SKM-1 (cell line): ENCODE results near the gene IGFBP1.
"Not testable (repeated sequence)": the region's sequence is repeated elsewhere in the genome, so short reads cannot be mapped to it uniquely, and the experiment has no call there.

Experiments
- DNase-seq: peaks from one replicate; lab custom pipeline; 2025; ENCODE audit not compliant: unreplicated experiment; lab: John Stamatoyannopoulos, UW

IGFBP1 gene

DNA sequence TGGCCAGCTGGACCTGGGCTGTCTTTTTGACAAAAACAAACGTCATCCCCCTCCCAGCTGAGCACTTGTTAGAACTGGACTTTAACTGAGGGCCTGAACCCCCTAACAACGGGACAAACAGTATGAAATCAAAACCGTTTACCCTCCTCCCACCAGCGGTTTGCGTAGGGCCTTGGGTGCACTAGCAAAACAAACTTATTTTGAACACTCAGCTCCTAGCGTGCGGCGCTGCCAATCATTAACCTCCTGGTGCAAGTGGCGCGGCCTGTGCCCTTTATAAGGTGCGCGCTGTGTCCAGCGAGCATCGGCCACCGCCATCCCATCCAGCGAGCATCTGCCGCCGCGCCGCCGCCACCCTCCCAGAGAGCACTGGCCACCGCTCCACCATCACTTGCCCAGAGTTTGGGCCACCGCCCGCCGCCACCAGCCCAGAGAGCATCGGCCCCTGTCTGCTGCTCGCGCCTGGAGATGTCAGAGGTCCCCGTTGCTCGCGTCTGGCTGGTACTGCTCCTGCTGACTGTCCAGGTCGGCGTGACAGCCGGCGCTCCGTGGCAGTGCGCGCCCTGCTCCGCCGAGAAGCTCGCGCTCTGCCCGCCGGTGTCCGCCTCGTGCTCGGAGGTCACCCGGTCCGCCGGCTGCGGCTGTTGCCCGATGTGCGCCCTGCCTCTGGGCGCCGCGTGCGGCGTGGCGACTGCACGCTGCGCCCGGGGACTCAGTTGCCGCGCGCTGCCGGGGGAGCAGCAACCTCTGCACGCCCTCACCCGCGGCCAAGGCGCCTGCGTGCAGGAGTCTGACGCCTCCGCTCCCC lies at the start of gene IGFBP1:
Gene IGFBP1, plus strand, starts transcription at position 304 of the 808 bp plus-strand sequence. Its CDS starts 165 bp downstream, at position 469.
- DNase-seq = no peak

DNA sequence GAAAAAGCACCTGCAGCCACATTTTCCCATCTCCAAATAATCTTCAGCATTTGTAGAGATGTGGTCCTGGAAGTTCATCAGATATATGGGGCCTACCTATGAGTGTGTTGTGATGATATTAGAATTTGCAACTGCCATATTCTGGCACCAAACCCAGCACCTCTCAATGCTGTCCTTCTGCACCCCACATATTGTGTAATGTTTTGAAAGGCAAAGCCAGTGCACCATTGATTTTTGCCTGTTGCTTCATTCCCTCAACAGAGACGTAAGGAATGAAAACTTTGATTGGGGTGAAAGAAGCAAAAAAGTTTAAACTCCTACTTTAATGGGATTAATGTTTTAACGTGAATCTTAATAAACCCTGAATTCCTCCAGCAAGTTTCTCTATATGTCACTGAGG lies 49.4 kb upstream of the IGFBP1 start:
- DNase-seq = not testable (repeated sequence)

DNA sequence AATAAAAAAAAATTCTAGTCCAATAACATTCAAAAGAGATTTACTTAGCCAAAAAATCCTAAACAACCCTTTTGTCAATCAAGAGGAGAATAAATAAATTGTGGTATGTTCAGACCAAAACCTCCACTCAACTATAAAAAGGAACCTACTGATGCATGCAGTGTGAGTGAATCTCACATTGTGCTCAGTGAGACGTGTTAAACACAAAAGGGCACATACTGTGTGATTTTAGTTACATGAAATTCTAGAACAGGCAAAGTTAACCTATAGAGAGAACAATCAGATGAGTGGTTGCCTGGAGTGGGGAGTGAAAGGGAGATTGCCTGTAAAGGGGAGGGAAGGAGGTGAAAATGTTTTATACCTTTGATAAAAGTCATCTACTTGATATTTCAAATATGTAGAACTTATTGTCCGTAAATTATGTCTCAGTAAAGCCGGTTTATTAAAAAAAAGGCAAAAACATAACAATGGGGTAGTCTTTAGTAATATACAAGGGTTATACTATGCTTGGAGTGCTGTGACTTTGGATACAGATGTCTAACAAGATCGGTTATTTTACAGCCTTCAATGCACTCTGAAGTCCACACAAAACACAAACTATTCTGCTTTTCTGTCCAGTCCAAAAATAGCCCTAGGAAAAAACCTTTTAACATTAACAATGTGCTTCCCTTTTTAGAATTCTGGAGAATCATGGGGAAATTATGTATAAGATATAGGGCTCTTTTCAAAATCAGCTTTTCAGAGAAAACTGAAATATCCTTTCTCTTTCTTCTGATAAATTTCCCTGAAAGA lies 46.2 kb upstream of the IGFBP1 start:
- DNase-seq = not testable (repeated sequence)

DNA sequence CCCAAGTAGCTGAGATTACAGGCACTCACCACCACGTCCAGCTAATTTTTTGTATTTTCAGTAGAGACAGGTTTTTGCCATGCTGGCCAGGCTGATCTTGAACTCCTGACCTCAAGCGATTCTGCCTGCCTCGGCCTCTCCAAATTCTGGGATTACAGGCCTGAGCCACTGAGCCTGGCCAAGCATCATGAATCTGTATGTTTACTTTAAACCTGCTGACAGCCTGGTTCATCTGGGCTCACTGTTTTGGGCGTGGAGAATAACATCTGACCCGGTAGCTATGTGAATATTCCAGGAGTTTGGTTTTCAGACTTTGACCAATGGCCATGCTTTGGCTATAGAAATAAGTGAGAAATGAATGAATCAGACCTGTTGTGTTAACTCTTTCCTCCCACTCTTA lies 41.8 kb upstream of the IGFBP1 start:
- DNase-seq = not testable (repeated sequence)

DNA sequence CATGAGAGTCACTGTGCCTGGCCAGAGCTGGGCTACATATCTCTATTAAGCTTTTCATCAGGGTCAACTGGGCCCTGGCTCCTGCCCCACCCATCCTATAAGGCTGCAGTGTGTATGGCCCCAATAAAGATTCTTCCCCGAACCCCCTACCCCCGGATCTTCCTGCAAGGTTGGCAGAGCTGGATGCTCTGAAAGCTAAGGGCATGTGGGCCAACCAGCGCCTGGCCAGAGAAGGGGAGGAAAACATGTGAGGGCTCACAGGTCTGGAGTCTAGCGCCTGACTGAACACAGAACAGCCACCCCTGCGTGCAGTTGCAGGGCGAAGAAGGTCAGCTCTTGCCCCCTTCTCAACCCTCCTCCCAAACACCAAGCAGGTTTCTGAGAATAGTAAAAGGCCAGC lies 39.6 kb upstream of the IGFBP1 start:
- not testable (repeated sequence) for DNase-seq

DNA sequence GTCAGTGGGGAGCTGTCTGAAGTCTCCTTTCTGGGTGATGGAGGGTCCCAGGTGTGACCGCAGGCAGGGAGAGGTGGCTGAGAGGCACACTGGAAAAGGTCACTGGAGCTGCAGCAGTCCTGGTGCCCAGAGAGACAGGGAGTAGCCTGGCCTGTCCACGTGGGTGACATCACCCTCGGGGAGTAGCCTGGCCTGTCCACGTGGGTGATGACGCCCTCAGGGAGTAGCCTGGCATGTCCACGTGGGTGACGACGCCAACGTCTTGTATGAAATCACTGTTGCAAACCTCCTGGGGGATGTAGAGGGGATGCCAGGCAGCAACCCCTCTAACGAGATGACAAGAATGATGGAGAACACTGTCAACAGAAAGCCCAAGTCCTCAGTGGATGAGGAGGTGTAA lies 35.3 kb upstream of the IGFBP1 start:
- DNase-seq = not testable (repeated sequence)

DNA sequence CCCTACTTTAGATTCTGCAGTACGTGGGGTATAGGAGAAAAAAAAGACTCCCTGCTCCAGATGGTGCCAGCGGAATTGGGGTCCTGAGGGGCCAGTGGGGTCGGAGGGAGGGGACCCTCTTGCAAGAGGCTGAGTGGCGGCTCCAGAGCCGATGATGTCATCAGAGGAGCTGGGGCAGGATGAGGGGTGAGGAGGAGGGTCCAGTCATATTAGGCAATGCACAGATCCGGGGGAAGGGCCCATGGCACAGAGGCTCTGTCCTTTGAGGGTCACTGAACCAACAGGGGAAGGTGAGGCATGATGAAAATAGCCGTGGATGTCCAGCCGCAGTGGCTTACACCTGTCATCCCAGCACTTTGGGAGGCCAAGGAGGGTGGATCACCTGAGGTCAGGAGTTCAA lies 34.8 kb upstream of the IGFBP1 start:
- not testable (repeated sequence) for DNase-seq

DNA sequence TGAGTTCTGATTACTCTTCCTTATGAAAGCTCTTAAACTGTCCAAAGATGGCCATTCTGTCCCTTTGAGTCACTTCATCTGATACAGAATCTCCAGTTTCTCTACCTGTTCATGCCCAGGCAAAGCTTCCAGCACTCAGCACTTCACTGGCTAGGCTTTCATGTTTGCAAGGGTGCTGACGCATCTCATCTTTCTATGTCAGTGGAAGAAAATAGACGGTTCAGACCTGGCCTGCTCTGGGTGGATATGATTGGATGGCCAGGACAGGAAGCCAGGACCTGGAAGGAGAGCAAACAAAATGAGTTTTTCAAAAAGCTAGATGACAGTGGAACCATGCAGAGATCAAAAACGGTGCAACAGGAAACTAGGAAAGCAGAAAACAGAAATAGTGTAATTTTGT lies 32.6 kb upstream of the IGFBP1 start:
- DNase-seq = not testable (repeated sequence)

DNA sequence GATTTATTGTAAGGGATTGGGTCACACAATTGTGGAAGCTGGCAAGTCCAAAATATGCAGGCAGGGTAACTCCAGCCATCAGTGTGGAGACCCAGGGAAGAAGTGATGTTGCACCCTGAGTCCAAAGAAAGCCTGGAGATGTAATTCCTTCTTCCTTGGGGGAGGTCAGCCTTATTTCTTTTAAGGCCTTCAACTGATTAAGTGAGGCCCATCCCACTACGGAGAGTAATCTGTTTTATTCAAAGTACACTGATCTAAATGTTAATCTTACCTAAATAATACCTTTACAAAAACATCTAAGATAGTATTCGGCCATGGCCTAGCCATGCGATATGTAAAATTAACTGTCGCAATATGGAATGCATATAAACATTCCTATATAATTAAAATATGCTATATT lies 31.4 kb upstream of the IGFBP1 start:
- DNase-seq = not testable (repeated sequence)

DNA sequence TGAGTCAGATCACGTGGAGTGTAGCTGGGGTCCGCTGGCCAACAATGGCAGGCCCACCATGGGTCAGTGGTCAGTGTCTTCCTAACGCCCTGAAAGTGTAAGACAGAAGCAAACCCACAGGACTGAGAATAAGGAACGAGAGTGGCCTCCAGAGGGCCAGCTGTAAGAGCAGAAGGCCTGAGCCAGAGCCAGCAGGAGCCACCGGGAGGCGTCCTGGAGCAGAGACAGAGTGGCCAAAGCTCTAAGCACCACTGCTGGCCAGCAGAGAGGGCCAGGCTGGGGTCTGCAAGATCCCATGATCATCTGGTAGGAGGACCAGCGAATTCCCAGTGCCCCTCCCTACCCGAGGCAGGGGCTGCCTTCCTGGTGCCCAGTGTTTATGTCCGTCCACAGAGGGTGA lies 24.6 kb upstream of the IGFBP1 start:
- DNase-seq = no peak

DNA sequence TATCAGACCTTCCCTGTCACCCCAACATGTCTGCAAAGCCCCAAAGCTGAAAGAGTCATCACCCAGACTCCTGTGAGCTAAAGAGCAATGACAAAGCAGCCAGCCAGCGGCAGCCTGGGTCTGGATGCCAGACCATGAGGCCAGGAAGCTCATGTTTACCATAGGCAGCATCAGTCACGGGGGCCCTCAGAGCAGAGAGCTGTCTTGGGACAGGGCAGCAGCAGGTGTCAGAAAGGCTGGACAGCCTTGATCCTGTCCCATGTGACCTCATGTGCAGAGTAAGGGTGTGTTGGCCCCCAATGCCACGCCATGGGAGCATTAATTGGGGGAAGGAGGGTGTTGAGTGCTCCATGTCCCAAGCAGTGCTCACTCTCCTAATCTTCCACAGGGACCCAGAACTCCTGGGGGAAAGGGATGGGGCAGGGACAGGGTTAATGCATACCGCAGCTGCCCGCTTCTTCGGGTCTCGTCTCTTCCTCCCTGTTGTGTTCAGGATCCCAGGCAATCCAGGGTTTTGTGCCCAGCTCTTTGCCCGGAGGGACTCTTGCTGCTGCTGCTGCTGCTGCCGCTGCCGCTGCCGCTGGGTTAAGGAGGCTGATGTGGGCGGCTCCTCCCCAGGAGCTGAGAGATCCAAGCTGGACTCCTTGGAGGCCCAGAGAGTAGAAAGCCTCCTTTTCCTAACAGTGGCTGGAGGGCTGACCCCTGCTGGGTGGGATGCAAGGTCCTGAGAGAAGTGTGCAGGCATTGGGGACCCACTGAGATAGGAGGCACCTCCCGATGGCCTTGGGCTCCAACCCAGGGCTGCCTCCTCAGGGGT lies 22.5 kb upstream of the IGFBP1 start:
- DNase-seq = no peak

DNA sequence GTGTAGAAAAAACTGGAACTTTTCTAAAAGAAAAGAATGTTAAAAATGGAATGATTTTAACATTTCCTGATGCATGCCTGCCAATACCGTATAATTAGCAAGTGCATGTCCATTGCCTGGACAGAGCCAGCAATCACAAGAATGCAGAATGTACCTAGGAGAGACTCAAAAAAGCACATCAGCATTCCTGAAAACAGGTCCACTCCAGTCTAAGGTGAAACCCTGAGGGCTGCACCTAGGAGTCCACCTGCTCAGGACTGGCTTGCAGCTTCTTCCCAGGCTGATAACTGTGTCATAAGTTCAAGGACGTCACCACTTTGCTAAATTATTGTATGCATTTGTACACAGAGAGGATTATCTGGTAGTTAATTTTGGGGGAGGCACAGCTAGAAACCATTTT lies 20.8 kb upstream of the IGFBP1 start:
- DNase-seq = no peak

DNA sequence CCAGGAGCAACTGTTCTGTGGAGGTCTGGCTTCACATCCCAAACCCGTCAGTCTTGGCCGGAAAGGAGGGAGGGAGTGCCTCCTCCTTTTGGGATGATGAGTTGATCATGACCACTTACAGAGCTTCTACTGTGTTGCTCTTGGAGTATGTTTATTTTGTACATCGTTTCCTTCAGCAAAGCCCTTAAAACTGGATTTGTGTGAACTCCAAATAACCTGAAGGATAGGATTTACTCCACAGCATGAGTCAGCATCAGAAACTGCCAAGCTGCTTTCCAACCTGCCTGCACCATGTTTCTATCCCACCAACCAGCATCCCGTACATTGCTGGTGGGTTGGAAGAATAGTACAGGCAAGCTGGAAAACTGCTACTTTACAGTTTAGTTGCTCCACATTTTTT lies 18.9 kb upstream of the IGFBP1 start:
- DNase-seq = no peak

DNA sequence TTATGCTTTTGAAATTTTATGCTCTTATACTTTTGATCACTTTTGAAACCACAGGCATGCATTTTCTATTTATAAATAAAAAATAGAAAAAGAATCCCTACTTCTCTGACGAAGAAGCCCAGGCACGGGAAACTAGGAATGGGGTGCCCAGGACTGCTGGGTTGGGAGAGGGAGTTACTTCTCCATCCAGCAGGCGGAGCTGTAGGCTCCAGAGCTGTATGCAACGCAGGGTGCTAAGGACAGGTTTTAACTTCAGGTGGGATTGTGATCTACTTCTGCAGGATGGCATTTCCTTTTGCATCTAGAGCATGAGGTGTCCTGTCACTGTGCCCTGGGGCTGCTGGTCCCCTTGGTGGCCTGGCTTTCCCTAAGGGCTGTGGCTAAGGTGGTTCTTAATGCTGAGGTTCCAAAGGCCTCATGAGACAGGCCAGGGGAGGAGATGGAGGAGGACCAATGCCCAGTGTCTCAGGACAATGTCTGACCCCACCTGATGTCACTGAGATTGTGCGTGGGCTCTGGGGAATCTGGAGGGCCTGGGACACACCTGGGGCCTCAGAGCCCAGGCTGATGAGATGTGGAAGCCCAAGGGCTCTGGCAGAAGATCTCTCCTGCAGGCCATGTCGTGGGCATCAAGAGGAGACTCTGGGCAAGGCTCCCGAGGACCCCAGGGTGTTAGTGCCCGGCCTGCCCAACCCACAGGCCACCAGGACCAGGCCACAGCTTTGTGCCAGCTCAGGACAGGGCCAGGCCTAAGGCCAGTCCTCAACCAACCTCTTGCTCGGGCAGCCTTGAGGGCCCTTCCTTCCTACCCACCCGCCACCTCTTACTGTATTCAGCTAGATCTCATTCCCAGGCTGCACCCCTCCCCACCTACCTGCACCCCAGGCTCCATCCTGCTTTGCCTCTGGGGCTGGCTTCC lies 15.9 kb upstream of the IGFBP1 start:
- no peak for DNase-seq

DNA sequence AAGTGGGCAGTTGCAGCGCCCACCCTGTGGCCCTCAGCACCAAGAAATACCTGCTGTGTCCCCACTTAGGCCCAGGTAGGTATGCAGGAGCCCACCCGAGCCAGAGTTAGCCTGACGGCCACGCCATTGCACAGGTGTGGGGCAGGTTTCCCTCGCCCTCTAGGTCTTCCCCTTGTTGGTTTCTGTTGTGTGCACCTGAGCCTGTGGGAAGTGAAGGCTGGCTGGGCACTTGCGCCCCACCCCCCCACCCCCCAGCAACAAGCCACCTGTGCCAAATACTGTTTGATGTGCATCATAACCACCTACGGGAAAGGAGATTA lies 15.3 kb upstream of the IGFBP1 start, which contains the start of gene CCDC201:
Gene CCDC201, minus strand, starts transcription at position 48 of the 320 bp plus-strand sequence. CDS start 75 bp downstream, outside the sequence.
- no peak for DNase-seq

DNA sequence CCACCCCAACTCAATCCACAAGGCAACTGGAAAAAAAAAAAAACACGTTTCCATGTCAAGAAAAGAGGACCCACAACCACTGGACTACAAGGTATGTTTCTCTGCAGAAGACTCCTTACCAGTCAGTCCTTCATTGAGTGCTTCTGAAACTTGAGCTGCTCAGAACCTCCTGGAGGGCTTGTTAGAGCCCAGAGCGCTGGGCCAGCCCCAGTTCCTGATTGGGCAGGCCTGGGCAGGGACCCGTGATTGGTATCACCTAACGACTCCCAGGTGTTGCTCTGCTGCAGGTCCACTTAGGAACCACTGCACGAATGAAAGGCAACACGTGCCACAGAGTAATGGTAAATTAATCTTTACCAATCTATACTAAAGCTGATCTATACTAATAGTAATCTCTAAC lies 14.9 kb upstream of the IGFBP1 start:
- DNase-seq = no peak

DNA sequence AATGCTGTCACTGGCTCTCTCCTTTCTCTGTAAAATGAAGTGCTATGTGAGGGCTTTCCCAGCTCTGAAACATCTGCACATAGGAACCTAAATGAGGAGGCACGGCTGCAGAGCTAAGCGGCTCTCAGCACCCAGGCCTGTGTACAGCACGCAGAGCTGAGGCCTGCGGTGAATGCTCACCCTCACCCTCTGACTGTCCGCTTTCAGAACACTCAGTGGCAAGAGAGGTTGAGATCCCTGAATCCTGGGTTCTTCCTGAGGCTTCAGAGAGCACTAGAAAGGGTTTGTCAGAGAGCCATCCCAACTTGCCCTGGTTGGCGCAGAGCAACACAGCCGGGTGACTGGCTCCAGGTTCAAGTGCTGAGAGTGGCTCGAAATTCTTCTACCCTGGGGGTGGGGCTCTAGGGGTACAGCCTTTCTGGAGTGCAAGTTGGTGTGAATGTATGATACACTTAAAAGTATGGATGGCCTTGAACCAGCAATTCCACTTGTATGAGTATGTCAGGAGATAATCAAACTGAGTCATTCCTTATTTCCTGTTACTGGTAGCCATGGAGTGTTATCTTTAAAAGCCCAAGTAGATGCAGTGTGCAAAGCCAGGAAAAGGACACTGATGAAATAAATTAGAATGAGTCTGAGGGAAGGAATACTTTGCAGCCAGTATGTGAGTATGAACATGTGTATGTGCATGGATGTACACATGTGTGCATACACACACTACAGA lies 13.7 kb upstream of the IGFBP1 start:
- no peak for DNase-seq

DNA sequence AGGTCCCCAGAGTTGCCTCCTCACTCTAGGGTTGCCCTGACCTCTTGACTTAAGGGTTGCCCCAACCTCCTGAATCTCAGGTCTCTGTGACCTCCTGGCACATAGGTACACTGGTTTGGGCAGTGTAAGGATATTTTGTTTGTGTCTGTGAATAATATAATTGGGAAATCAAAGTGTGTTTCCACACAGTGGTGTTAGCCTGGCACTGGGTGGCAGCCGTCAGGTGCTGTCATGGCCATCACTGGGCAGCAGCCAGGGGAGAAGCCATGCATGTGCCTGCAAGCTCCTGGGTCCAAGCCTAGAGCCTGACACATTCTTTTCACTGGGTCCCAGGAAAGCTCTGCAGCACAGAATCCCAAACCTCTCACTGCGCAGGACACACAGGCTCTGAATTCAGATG lies 11.8 kb upstream of the IGFBP1 start:
- DNase-seq = no peak

DNA sequence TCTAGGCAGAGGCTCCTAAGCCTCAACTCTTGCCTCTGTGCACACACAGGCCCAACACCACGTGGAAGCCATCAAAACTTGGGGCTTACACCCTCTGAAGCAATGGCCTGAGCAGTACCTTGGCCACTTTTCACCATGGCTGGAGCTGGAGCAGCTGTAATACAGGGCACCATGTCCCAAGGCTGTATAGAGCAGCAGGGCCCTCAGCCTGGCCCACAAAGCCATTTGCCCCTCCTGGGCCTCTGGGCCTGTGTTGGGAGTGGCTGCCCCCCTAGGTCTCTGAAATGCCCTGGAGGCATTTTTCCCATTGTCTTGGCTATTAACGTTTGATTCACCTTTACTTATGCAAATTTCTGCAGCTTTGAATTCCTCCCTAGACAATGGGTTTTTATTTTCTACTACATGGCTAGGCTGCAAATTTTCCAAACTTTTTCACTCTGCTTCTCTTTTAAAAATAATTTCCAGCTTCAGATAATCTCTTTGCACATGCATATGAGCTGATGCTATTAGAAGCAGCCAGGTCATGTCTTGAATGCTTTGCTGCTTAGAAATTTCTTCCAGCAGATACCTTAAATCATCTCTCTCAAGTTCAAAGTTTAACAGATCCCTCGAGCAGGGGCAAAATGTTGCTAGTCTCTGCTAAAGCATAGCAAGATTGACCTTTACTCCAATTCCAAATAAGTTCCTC lies 9.7 kb upstream of the IGFBP1 start:
- no peak for DNase-seq
